Measurements from ENCODE around the gene CRISPLD2. TPM values are rescaled to one million over a fixed set of nuclear protein-coding genes. Genes with fewer than 3 reads are reported as not detected.

Gene CRISPLD2
- total RNA-seq, 2 donors from 2014 or later: 0.30 to 0.66 TPM

DNA sequence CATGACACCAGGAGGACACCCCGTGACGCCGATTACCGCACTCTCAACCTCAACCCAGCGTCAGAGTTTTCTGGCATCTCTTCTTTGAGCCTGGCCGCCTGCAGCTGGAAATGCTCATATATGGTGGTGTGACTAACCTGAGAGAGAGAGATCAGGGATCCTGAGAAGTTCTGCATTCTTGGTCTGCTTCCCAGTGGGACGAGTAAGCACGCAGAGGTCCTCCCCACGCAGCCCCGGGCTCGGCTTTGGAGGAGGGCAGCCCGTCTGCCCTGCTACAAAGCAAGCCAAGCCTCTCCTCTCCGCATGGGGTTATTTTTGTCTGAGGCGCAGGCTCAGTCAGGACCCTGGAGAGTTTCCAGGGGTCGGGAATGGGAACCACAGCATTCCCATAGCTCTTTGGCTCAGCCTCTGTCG, 16.5 kb downstream of the CRISPLD2 start:
- Mint-ChIP-seq H3K27ac (no peak overlapping the region), H3K4me1 (no peaks in the 10 kb centered on the region), H3K36me3 (ENCODE audit: low read depth) (no peaks in the 10 kb centered on the region), H3K4me3 (no peak overlapping the region), H3K27me3 (peaks cover 6% of the 10 kb centered on the region), H3K9me3 (no peaks in the 10 kb centered on the region)
- no peak for ATAC-seq (replicated peaks)

DNA sequence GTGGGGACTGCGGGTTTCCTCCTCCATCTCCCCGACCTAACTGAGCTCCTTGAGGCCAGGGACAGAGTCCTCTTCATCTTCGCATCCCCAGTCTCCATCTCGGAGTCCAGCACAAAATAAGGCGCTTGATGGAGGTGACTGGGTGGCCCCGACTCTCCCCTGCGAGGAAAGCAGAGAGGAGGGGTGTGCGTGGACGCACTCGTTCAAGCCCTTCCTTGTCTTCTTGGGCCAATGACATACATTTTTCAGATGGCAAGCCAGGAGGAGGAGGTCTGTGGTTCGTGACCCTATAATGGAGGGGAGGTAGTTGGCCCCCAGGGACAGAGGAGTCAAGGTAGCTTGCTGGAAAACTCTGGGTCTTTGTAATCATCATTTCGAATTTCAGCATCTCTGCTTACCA, 17.2 kb downstream of the CRISPLD2 start:
- H3K27me3 Mint-ChIP-seq: peaks cover 10% of the 10 kb centered on the region

GRCh38 chr16:84838383-84838948, 18.7 kb downstream of the CRISPLD2 start:
- Mint-ChIP-seq H3K4me3 (no peak overlapping the region), H3K36me3 (ENCODE audit: low read depth) (no peaks in the 10 kb centered on the region), H3K9me3 (no peaks in the 10 kb centered on the region), H3K27ac (no peak overlapping the region), H3K27me3 (peaks cover 10% of the 10 kb centered on the region), H3K4me1 (no peaks in the 10 kb centered on the region)
- ATAC-seq (replicated peaks): no peak

More for the DNA sequence above, 17.2 kb downstream of the CRISPLD2 start:
- Mint-ChIP-seq H3K36me3 (ENCODE audit: low read depth) (no peaks in the 10 kb centered on the region), H3K27ac (no peak overlapping the region), H3K4me3 (no peak overlapping the region), H3K4me1 (no peaks in the 10 kb centered on the region), H3K9me3 (no peaks in the 10 kb centered on the region)
- ATAC-seq (replicated peaks): no peak

GRCh38 chr16:84839054-84839453, 19.3 kb downstream of the CRISPLD2 start:
- Mint-ChIP-seq H3K4me3 (no peak overlapping the region), H3K27me3 (peaks cover 10% of the 10 kb centered on the region)
- ATAC-seq (replicated peaks): no peak

DNA sequence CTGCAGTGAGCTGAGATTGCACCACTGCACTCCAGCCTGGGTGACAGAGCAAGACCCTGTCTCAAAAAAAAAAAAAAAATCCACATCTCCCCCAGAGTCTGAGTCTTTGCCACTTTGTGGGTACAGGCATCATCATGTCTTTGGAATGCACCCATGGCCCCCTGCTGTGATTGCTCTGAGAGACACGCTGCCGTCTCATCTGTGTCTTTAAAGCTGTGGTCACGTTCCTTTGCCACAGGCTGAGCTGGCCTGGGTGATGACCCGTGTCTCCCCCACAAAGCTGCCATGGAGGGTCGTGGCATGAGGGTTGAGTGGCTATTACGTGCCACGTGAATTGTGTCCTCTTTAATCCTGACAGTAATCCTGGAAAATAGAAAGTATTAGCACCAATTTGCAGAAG, 20.2 kb downstream of the CRISPLD2 start:
- H3K27ac Mint-ChIP-seq: no peak overlapping the region
- ATAC-seq (replicated peaks): no peak
- no peaks in the 10 kb centered on the region for H3K4me1 Mint-ChIP-seq
- H3K4me3 Mint-ChIP-seq: no peak overlapping the region
- H3K36me3 Mint-ChIP-seq (ENCODE audit: low read depth): no peaks in the 10 kb centered on the region
- no peaks in the 10 kb centered on the region for H3K9me3 Mint-ChIP-seq
- H3K27me3 Mint-ChIP-seq: peaks cover 10% of the 10 kb centered on the region

More at GRCh38 chr16:84839054-84839453, 19.3 kb downstream of the CRISPLD2 start:
- H3K9me3 Mint-ChIP-seq: no peaks in the 10 kb centered on the region
- H3K4me1 Mint-ChIP-seq: no peaks in the 10 kb centered on the region
- H3K27ac Mint-ChIP-seq: no peak overlapping the region
- no peaks in the 10 kb centered on the region for H3K36me3 Mint-ChIP-seq (ENCODE audit: low read depth)

- Mint-ChIP-seq H3K27ac (no peak overlapping the region), H3K4me3 (peak overlapping the region; percentile 16), H3K36me3 (ENCODE audit: low read depth) (no peaks in the 10 kb centered on the region), H3K27me3 (peaks cover 10% of the 10 kb centered on the region), H3K9me3 (no peaks in the 10 kb centered on the region), H3K4me1 (no peaks in the 10 kb centered on the region)
- ATAC-seq (replicated peaks): no peak
Measured at GRCh38 chr16:84840687-84841627, 21.2 kb downstream of the CRISPLD2 start.

- H3K9me3 Mint-ChIP-seq: no peaks in the 10 kb centered on the region
- ATAC-seq (replicated peaks): no peak
- H3K4me3 Mint-ChIP-seq: peak overlapping the region; percentile 16
- H3K36me3 Mint-ChIP-seq (ENCODE audit: low read depth): no peaks in the 10 kb centered on the region
- no peak overlapping the region for H3K27ac Mint-ChIP-seq
- H3K27me3 Mint-ChIP-seq: peaks cover 10% of the 10 kb centered on the region
- H3K4me1 Mint-ChIP-seq: no peaks in the 10 kb centered on the region
Measured at GRCh38 chr16:84841787-84842300, 22.1 kb downstream of the CRISPLD2 start.

- H3K4me1 Mint-ChIP-seq: no peaks in the 10 kb centered on the region
- no peaks in the 10 kb centered on the region for H3K9me3 Mint-ChIP-seq
- H3K36me3 Mint-ChIP-seq (ENCODE audit: low read depth): no peaks in the 10 kb centered on the region
- H3K27ac Mint-ChIP-seq: no peak overlapping the region
- H3K27me3 Mint-ChIP-seq: peaks cover 10% of the 10 kb centered on the region
- ATAC-seq (replicated peaks): no peak
- H3K4me3 Mint-ChIP-seq: no peak overlapping the region
Measured at GRCh38 chr16:84842516-84843148, 22.8 kb downstream of the CRISPLD2 start.

DNA sequence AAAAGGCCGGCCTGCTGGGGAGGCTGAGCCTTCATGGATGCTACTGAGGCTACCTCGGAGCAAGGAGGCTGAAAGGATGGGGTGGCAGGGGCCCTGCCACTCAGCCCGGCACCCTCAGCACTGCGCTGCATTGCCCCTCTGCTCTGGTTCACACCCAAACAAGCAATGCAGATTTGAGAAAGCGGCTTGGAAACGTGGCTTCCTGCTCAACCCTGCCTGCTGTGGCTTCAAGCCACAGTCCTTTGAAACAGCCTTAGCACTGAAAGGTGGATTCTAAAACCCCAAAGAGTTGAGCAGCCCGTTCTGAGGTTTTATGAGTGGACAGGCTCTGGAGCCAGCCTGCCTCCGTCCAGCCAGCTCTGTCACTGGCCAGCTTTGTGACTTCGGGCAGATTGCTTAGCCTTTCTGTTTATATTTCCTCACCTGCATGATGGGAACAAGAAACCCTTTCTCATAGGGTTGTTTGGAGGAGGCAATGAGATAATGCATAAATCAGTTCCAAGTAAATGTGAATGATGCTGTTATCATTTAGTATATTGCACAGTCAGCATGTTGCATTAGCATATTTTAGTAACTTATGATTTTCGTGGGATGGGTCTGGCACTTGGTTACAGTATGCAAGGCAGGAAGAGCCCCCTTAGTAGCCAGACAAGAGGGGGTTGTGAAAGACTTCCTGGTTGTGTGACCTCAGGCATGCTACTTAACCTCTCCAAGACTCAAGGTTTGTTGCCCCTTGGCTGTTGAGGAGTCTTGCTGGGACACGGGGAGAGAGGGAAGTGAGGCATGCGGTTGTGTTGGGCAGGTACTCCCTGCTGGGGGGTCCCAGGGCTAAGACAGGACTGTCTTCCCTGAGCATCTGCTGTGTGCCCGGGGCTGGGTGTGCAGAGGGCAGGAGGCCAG, 23.6 kb downstream of the CRISPLD2 start:
- Mint-ChIP-seq H3K27ac (no peak overlapping the region), H3K36me3 (ENCODE audit: low read depth) (no peaks in the 10 kb centered on the region), H3K4me3 (no peak overlapping the region), H3K27me3 (peaks cover 10% of the 10 kb centered on the region), H3K4me1 (no peaks in the 10 kb centered on the region), H3K9me3 (no peaks in the 10 kb centered on the region)
- no peak for ATAC-seq (replicated peaks)

DNA sequence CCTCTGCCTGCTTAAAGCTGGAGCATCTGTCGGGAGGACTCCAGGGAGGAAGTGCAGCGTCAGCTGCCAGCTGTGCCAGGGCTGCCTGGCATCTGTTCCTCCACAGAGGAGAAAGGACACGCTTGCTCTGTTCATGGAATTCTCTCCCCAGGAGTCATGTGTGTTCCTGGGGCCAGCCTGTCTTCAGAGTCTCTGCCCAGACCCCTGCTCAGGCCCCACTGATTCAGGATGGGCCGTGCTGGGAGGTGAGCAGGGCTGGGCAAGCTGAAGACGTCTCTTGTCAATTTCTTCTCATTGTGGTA, 24.2 kb downstream of the CRISPLD2 start:
- Mint-ChIP-seq H3K27me3 (peaks cover 10% of the 10 kb centered on the region), H3K9me3 (no peaks in the 10 kb centered on the region), H3K36me3 (ENCODE audit: low read depth) (no peaks in the 10 kb centered on the region), H3K4me1 (no peaks in the 10 kb centered on the region), H3K27ac (no peak overlapping the region), H3K4me3 (no peak overlapping the region)
- no peak for ATAC-seq (replicated peaks)

- H3K4me1 Mint-ChIP-seq: no peaks in the 10 kb centered on the region
Measured at GRCh38 chr16:84844559-84845495, 25.0 kb downstream of the CRISPLD2 start.

GRCh38 chr16:84845496-84846002, 25.8 kb downstream of the CRISPLD2 start:
- Mint-ChIP-seq H3K9me3 (no peaks in the 10 kb centered on the region), H3K27me3 (peaks cover 10% of the 10 kb centered on the region)

More at GRCh38 chr16:84844559-84845495, 25.0 kb downstream of the CRISPLD2 start:
- no peak for ATAC-seq (replicated peaks)
- Mint-ChIP-seq H3K4me3 (no peak overlapping the region), H3K9me3 (no peaks in the 10 kb centered on the region), H3K36me3 (ENCODE audit: low read depth) (no peaks in the 10 kb centered on the region), H3K27me3 (peaks cover 10% of the 10 kb centered on the region), H3K27ac (no peak overlapping the region)

More at GRCh38 chr16:84845496-84846002, 25.8 kb downstream of the CRISPLD2 start:
- ATAC-seq (replicated peaks): no peak
- no peaks in the 10 kb centered on the region for H3K4me1 Mint-ChIP-seq
- H3K4me3 Mint-ChIP-seq: no peak overlapping the region
- H3K27ac Mint-ChIP-seq: no peak overlapping the region
- no peaks in the 10 kb centered on the region for H3K36me3 Mint-ChIP-seq (ENCODE audit: low read depth)
